Right lobe of liver (tissue), 6 donors: ENCODE data around the gene ZNF365. TPM values are rescaled to one million over a fixed set of nuclear protein-coding genes. Genes with fewer than 3 reads are reported as not detected.
A peak's percentile ranks its signal among the peaks of the same experiment; 100 is the strongest.

Experiments used
- ATAC-seq, 4 donors: fragments of 200-7000 bp; cut with Tn5 transposase; one replicate each; pipeline ENCODE4 v1.9.1; 2020; ENCODE audit warnings: mild to moderate bottlenecking in 4 of 4, moderate library complexity in 4 of 4
- DNase-seq, 3 donors: peaks; one replicate each; pipeline ENCODE4 v3.0.0-alpha.2; 2020
- H3K27ac ChIP-seq, 3 donors: fragments of 200-600 bp; one replicate each; pipeline ENCODE4 v1.8.0; 2022
- H3K27me3 ChIP-seq, 2 donors: fragments of 200-600 bp; one replicate each; pipeline ENCODE4 v1.8.0; 2022
- H3K36me3 ChIP-seq, 4 donors: fragments of 200-600 bp; sonication (generic) in 1 of 4; one replicate each; pipeline versions ENCODE4 v1.5.1 to v1.8.0; 2017 to 2022; ENCODE audit warnings: control low read depth in 1 of 4
- H3K4me1 ChIP-seq, 4 donors: fragments of 200-600 bp; sonication (generic) in 1 of 4; one replicate each; pipeline versions ENCODE4 v1.5.1 to v1.8.0; 2017 to 2022; ENCODE audit warnings: control low read depth in 1 of 4
- H3K4me3 ChIP-seq, 3 donors: fragments of 200-600 bp; one replicate each; pipeline ENCODE4 v1.8.0; 2022
- H3K9me3 ChIP-seq, 4 donors: fragments of 200-600 bp; sonication (generic) in 1 of 4; one replicate each; pipeline versions ENCODE4 v1.5.1 to v1.8.0; 2017 to 2022; ENCODE audit warnings: control low read depth in 1 of 4
- CTCF ChIP-seq, 4 donors: fragments of 200-600 bp in 3 of 4; fragments of 450-650 bp in 1 of 4; IDR thresholded peaks; one replicate each; pipeline versions ENCODE4 v1.5.1 to v1.8.0; 2016 to 2022; ENCODE audit warnings: antibody characterized with exemption in 4 of 4, mild to moderate bottlenecking in 2 of 4
- POLR2A ChIP-seq: fragments of 450-650 bp; IDR thresholded peaks from one replicate; pipeline ENCODE4 v1.6.1; 2017; ENCODE audit warnings: antibody characterized with exemption, mild to moderate bottlenecking
- WGBS: methylation state at CpG from one replicate; pipeline ENCODE4 v1.1.6; 2018; ENCODE audit warnings: low coverage, low lambda C conversion rate; ENCODE audit not compliant: insufficient coverage; ENCODE audit errors: missing lambda C conversion rate; 5-methylcytosine and 5-hydroxymethylcytosine counted together
- intact Hi-C, 2 donors: fragments of 100-400 bp; cut with DNase I; formaldehyde crosslinking; loops; one replicate each; pipeline versions ENCODE4 v1.11.2 to v1.14.1; 2022
- long read RNA-seq: library from polyadenylated mRNA; unstranded; transcript quantifications from one replicate; pipeline ENCODE4 v2.0.0, GENCODE V29; 2019
- total RNA-seq, 6 experiments: library from RNA; depleted of rRNA in 2 of 6; stranded (reverse); fragments of >200 nt in 2 of 6; fragmentation: NEBNext Ultra II Directional in 3 of 6; extraction: Animal tissue kit (Norgen Biotek cat#: 25700) in 3 of 6; gene quantifications; one replicate each; pipeline versions ENCODE4 v1.1.0 to v1.2.4, GENCODE V29; 2016 to 2023
- donor health status: DM: no; HTN: yes; CAD: no.
- donor health status: DM: no; HTN: no; CAD: no.
- donor health status: DM: no; HTN: no; CAD: no.
- donor health status: DM: no; HTN: yes; CAD: no.
- donor health status: DM: no; HTN: yes; CAD: no.

ZNF365 gene, protein sequence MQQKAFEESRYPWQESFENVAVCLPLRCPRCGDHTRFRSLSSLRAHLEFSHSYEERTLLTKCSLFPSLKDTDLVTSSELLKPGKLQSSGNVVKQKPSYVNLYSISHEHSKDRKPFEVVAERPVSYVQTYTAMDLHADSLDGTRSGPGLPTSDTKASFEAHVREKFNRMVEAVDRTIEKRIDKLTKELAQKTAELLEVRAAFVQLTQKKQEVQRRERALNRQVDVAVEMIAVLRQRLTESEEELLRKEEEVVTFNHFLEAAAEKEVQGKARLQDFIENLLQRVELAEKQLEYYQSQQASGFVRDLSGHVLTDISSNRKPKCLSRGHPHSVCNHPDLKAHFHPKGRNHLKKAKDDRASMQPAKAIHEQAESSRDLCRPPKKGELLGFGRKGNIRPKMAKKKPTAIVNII
- total RNA-seq, result under 1 TPM in 1 of 6 experiments, not detected in 5; 0.06 TPM
- long read RNA-seq, result 0 reads

DNA sequence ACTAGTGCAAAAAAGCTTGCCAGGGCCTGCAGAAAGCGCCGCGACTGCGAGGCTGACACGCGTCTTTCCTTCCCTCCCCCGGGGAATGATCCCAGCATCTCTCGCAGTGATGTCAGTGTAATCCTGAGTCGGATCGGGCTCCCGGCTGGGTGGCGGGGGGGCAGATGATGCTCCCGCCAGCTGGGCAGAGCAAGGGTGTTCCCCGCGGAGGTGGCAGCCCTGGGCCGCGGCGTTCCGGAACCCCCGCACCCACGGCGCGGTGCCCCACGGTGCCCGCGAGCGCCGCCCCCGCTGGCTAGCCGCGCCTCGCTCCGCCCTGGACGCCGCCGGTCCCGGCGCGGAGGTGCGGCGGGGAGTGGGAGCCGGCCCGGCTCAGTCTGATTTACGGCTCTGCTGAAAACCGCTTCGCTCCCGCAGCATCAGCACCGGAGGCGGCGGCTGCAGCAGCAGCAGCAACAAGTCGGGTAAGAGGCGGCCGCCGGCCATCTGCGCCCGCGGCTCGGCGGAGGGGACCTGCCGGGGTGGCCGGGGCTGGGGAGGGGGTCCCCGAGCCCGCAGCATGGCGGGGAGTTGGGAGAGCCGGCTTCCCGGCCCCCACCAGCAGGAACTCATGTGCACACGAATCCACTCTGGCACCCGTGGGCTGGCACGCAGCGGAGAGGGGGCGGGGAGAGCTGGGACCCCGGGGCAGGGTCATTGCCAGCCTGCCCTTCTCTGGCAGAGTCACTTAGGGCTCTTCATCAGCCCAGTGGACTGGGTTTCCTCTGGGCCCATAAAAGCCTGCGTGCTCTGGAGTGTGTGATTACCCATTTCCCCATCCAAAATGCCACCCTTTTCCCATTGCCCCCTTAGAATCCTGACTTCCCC is at the start of gene ZNF365:
Gene ZNF365, plus strand, starts transcription at position 375 of the 867 bp plus-strand sequence. CDS start 1,825 bp downstream, outside the sequence.
- no peak within 1 kb of the TSS for H3K27ac ChIP-seq
- peak in 1 of 3 donors; percentile 55 for DNase-seq

GRCh38 chr10:62326176-62326575 is 48.0 kb upstream of the ZNF365 start:
- TF ChIP-seq CTCF (IDR thresholded peaks at IDR 0.05) (no peak), POLR2A (no peak)
- Histone ChIP-seq H3K4me1 (no peaks in the 10 kb centered on the region), H3K9me3 (no peaks in the 10 kb centered on the region), H3K4me3 (no peak overlapping the region), H3K36me3 (no peaks in the 10 kb centered on the region), H3K27ac (no peak overlapping the region), H3K27me3 (no peaks in the 10 kb centered on the region)
- ATAC-seq (no peak), DNase-seq (no peak)
- 75% methylated on average over 1 of the region's 1 CpG for WGBS
- intact Hi-C loops, result no loop called here

More for the DNA sequence above, at the start of gene ZNF365:
- peak within 1 kb of the TSS in 2 of 3 donors; percentile 6 to 35 for H3K4me3 ChIP-seq
- peak in 3 of 4 donors; percentile 29 to 35 (median 30) for ATAC-seq
- 29% methylated on average over 1 of the region's 73 CpGs for WGBS
- no peaks in the 10 kb centered on the region for H3K4me1 ChIP-seq
- H3K9me3 ChIP-seq, result no peaks in the 10 kb centered on the region
- no peaks in the 10 kb centered on the region for H3K36me3 ChIP-seq
- no peaks in the 10 kb centered on the region for H3K27me3 ChIP-seq
- intact Hi-C loops, result no loop called here
- no peak for TF ChIP-seq POLR2A
- no peak for TF ChIP-seq CTCF (IDR thresholded peaks at IDR 0.05)

DNA sequence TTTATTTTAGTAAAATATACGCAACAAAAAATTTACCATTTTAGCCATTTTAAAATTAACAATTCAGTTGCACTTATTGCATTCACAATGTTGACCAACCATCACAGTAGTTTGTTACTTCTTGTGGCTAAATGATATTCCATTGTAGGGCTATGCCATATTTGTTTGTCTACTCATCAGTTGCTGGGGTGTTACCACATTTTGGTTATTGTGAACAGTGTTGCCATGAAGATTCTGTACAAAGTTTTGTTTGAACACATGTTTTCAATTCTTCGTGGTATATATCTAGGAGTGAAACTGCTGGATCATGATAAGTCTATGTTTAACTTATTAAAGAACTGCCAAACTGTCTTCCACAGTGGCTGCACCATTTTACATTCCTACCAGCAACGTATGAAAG is 46.3 kb upstream of the ZNF365 start:
- ATAC-seq (no peak), DNase-seq (no peak)
- Histone ChIP-seq H3K27ac (no peak overlapping the region), H3K27me3 (no peaks in the 10 kb centered on the region), H3K36me3 (no peaks in the 10 kb centered on the region), H3K4me3 (no peak overlapping the region), H3K9me3 (no peaks in the 10 kb centered on the region), H3K4me1 (no peaks in the 10 kb centered on the region)
- TF ChIP-seq POLR2A, result no peak
- TF ChIP-seq CTCF (IDR thresholded peaks at IDR 0.05), result no peak
- intact Hi-C loops, result no loop called here
- WGBS, result 31% methylated on average over 3 of the region's 3 CpGs

DNA sequence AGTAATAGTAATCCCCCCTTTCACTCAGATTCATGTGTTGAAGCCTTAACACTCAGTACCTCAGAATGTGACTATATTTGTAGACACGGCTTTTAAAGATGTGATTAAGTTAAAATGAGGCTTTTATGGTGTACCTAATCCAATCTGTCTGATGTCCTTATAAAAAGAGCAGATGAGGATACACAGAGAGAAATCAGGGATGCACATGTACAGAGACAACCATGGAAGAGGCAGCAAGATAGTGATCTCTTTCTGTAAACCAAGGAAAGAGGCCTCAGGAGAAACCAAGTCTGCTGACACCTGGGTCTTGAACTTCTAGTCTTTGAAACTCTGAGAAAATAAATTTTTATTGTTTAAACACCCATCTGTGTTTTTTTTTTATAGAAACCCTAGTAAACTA is 44.0 kb upstream of the ZNF365 start:
- H3K4me1 ChIP-seq, result no peaks in the 10 kb centered on the region
- no peaks in the 10 kb centered on the region for H3K27me3 ChIP-seq
- ATAC-seq (no peak), DNase-seq (no peak)
- 53% methylated on average over 1 of the region's 1 CpG for WGBS
- intact Hi-C loops, result no loop called here
- H3K4me3 ChIP-seq, result no peak overlapping the region
- H3K9me3 ChIP-seq, result no peaks in the 10 kb centered on the region
- no peak overlapping the region for H3K27ac ChIP-seq
- TF ChIP-seq POLR2A (no peak), CTCF (IDR thresholded peaks at IDR 0.05) (no peak)
- H3K36me3 ChIP-seq, result no peaks in the 10 kb centered on the region
